ENCODE results near the gene OSBPL9.
A peak's percentile ranks its signal among the peaks of the same experiment; 100 is the strongest.

OSBPL9 gene

DNA sequence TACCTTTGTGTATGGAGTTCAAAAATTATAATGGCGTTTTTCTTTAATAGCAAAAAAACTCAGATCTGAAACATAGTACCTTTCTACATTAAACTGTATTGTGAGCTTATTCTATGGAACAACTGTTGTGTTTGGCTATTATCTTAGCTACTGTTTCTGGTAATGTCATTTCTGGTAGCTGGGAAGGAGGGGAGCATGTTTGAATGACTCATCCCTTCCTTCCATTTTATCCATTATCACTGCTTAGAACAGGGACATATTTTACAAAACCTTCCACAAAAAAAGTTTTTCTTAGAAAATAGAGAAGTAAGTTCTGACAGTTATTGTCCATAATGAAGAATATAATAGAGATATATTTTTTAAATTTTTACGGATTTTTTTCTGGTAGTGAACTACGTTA, 133.3 kb downstream of the OSBPL9 start:
- FAIRE-seq = no peak
- TF ChIP-seq SPI1 (IDR thresholded peaks at IDR 0.05; ENCODE audit: low read depth, low read length) (no peak), POLR2AphosphoS5 (IDR thresholded peaks at IDR 0.05; ENCODE audit: low read depth, low read length) (no peak), TAF1 (IDR thresholded peaks at IDR 0.05; ENCODE audit: low read depth, low read length) (no peak), POU2F2 (IDR thresholded peaks at IDR 0.05; ENCODE audit: low read depth, low read length) (no peak), POLR2A (IDR thresholded peaks at IDR 0.05; ENCODE audit: low read depth, low read length) (no peak), PAX5 (IDR thresholded peaks at IDR 0.05; ENCODE audit: insufficient read depth, low read length, severe bottlenecking) (no peak)
- no peak for DNase-seq (ENCODE audit: insufficient read length, low spot score)

DNA sequence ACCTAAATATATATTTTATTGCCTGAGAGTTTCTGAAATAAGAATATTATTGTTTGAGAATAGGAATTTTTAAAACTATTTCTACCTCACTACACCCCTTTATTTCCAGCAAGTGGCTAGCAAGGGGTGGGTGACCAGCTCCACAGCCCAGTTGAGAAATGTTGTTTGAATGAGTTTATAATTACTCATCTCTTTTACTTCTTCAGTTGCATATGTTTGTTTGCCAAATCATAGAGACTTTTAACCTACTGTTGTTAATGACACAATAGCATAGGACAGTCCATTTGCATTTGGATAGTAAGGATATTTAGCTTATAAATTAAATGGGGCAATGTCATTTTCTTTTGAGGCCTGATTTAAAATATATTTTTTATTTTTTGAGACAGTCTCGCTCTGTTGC, 133.8 kb downstream of the OSBPL9 start:
- TF ChIP-seq POLR2A (IDR thresholded peaks at IDR 0.05; ENCODE audit: low read depth, low read length) (no peak), POU2F2 (IDR thresholded peaks at IDR 0.05; ENCODE audit: low read depth, low read length) (no peak), TAF1 (IDR thresholded peaks at IDR 0.05; ENCODE audit: low read depth, low read length) (no peak), POLR2AphosphoS5 (IDR thresholded peaks at IDR 0.05; ENCODE audit: low read depth, low read length) (no peak), PAX5 (IDR thresholded peaks at IDR 0.05; ENCODE audit: insufficient read depth, low read length, severe bottlenecking) (no peak), SPI1 (IDR thresholded peaks at IDR 0.05; ENCODE audit: low read depth, low read length) (no peak)
- DNase-seq (ENCODE audit: insufficient read length, low spot score) = no peak
- FAIRE-seq = no peak

DNA sequence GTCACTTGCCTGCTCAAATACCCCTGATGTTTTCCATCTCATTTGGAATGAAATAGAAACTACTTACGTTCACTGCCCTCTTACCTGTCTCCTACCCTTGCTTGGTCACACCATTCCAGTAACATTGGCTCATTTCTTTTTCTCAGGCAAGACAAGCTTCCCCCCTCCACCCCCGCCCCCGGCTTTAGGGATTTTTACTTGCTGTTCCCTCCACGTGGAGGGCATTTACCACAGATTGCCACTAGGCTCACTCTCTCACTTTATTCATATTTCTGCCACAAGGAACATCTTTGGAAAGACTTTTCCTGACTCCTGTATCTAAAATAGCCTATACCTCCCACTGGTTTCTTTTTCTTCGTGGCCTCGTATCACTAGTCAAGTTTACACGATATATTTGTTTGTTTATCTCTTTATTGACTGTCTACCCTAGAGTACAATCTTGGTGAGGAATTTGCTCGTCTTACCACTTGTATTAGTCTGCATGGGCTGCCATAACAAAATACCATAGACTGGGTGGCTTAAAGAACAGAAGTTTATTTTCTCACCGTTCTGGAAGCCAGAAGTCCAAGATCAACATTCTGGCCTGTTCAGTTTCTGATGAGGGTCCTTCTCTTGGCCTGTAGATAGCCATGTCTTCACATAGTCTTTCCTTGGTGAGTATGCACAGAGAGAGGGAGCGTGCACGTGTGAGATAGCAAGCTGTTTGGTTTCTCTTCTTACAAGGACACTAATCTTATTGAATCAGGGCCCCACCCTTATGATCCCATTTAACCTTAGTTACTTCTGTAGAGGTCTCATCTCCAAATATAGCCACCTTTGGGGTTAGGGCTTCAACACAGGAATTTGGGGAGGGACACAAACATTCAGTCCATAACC, 135.4 kb downstream of the OSBPL9 start:
- peak; percentile 58 for FAIRE-seq
- DNase-seq (ENCODE audit: insufficient read length, low spot score) = no peak

GRCh38 chr1:51753969-51754368, 137.1 kb downstream of the OSBPL9 start:
- FAIRE-seq = no peak
- TF ChIP-seq POLR2A (IDR thresholded peaks at IDR 0.05; ENCODE audit: low read depth, low read length) (no peak), POLR2AphosphoS5 (IDR thresholded peaks at IDR 0.05; ENCODE audit: low read depth, low read length) (no peak), TAF1 (IDR thresholded peaks at IDR 0.05; ENCODE audit: low read depth, low read length) (no peak), POU2F2 (IDR thresholded peaks at IDR 0.05; ENCODE audit: low read depth, low read length) (no peak), PAX5 (IDR thresholded peaks at IDR 0.05; ENCODE audit: insufficient read depth, low read length, severe bottlenecking) (no peak), SPI1 (IDR thresholded peaks at IDR 0.05; ENCODE audit: low read depth, low read length) (no peak)
- DNase-seq (ENCODE audit: insufficient read length, low spot score) = no peak

More for the DNA sequence above, 135.4 kb downstream of the OSBPL9 start:
- TF ChIP-seq SPI1 (IDR thresholded peaks at IDR 0.05; ENCODE audit: low read depth, low read length) (no peak), TAF1 (IDR thresholded peaks at IDR 0.05; ENCODE audit: low read depth, low read length) (no peak), POU2F2 (IDR thresholded peaks at IDR 0.05; ENCODE audit: low read depth, low read length) (no peak), POLR2A (IDR thresholded peaks at IDR 0.05; ENCODE audit: low read depth, low read length) (no peak), PAX5 (IDR thresholded peaks at IDR 0.05; ENCODE audit: insufficient read depth, low read length, severe bottlenecking) (no peak), POLR2AphosphoS5 (IDR thresholded peaks at IDR 0.05; ENCODE audit: low read depth, low read length) (no peak)

GRCh38 chr1:51754666-51755065, 137.8 kb downstream of the OSBPL9 start:
- TF ChIP-seq POLR2AphosphoS5 (IDR thresholded peaks at IDR 0.05; ENCODE audit: low read depth, low read length) = no peak
- TF ChIP-seq SPI1 (IDR thresholded peaks at IDR 0.05; ENCODE audit: low read depth, low read length) = no peak
- no peak for TF ChIP-seq PAX5 (IDR thresholded peaks at IDR 0.05; ENCODE audit: insufficient read depth, low read length, severe bottlenecking)
- no peak for TF ChIP-seq POLR2A (IDR thresholded peaks at IDR 0.05; ENCODE audit: low read depth, low read length)
- no peak for TF ChIP-seq POU2F2 (IDR thresholded peaks at IDR 0.05; ENCODE audit: low read depth, low read length)
- TF ChIP-seq TAF1 (IDR thresholded peaks at IDR 0.05; ENCODE audit: low read depth, low read length) = no peak
- DNase-seq (ENCODE audit: insufficient read length, low spot score) (no peak), FAIRE-seq (no peak)

- TF ChIP-seq POU2F2 (IDR thresholded peaks at IDR 0.05; ENCODE audit: low read depth, low read length) (no peak), POLR2AphosphoS5 (IDR thresholded peaks at IDR 0.05; ENCODE audit: low read depth, low read length) (no peak), SPI1 (IDR thresholded peaks at IDR 0.05; ENCODE audit: low read depth, low read length) (no peak), TAF1 (IDR thresholded peaks at IDR 0.05; ENCODE audit: low read depth, low read length) (no peak), PAX5 (IDR thresholded peaks at IDR 0.05; ENCODE audit: insufficient read depth, low read length, severe bottlenecking) (no peak), POLR2A (IDR thresholded peaks at IDR 0.05; ENCODE audit: low read depth, low read length) (no peak)
- peak; percentile 20 for FAIRE-seq
- DNase-seq (ENCODE audit: insufficient read length, low spot score) = no peak
Measured at GRCh38 chr1:51755437-51755836, 138.5 kb downstream of the OSBPL9 start.

GRCh38 chr1:51756290-51756689, 139.4 kb downstream of the OSBPL9 start:
- TF ChIP-seq TAF1 (IDR thresholded peaks at IDR 0.05; ENCODE audit: low read depth, low read length) (no peak), POLR2A (IDR thresholded peaks at IDR 0.05; ENCODE audit: low read depth, low read length) (no peak), SPI1 (IDR thresholded peaks at IDR 0.05; ENCODE audit: low read depth, low read length) (no peak), POLR2AphosphoS5 (IDR thresholded peaks at IDR 0.05; ENCODE audit: low read depth, low read length) (no peak), POU2F2 (IDR thresholded peaks at IDR 0.05; ENCODE audit: low read depth, low read length) (no peak), PAX5 (IDR thresholded peaks at IDR 0.05; ENCODE audit: insufficient read depth, low read length, severe bottlenecking) (no peak)
- DNase-seq (ENCODE audit: insufficient read length, low spot score) (no peak), FAIRE-seq (no peak)

DNA sequence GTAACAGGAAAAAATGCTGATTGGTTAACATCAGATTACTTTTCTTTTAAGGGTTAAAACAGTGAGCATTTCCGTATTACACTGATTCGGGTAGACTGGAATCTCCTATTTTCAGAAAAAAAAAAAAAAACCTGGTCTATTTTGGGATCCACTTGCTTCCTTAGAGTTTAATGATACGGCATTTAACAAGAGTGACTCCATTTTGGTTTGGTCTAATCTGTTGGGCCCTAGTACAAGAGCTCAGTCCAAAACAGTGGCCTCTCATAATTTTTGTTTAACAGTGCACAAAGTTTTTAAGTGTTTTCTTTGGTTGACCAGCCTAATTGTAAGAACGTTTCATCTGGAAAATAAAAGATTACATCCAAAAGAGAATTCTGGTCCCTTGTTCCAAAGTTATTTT, 141.4 kb downstream of the OSBPL9 start:
- FAIRE-seq (no peak), DNase-seq (ENCODE audit: insufficient read length, low spot score) (no peak)
- no peak for TF ChIP-seq PAX5 (IDR thresholded peaks at IDR 0.05; ENCODE audit: insufficient read depth, low read length, severe bottlenecking)
- no peak for TF ChIP-seq SPI1 (IDR thresholded peaks at IDR 0.05; ENCODE audit: low read depth, low read length)
- TF ChIP-seq TAF1 (IDR thresholded peaks at IDR 0.05; ENCODE audit: low read depth, low read length) = no peak
- TF ChIP-seq POU2F2 (IDR thresholded peaks at IDR 0.05; ENCODE audit: low read depth, low read length) = no peak
- TF ChIP-seq POLR2AphosphoS5 (IDR thresholded peaks at IDR 0.05; ENCODE audit: low read depth, low read length) = no peak
- no peak for TF ChIP-seq POLR2A (IDR thresholded peaks at IDR 0.05; ENCODE audit: low read depth, low read length)

GRCh38 chr1:51760872-51761271, 144.0 kb downstream of the OSBPL9 start:
- TF ChIP-seq TAF1 (IDR thresholded peaks at IDR 0.05; ENCODE audit: low read depth, low read length) (no peak), POLR2A (IDR thresholded peaks at IDR 0.05; ENCODE audit: low read depth, low read length) (no peak), SPI1 (IDR thresholded peaks at IDR 0.05; ENCODE audit: low read depth, low read length) (no peak), POLR2AphosphoS5 (IDR thresholded peaks at IDR 0.05; ENCODE audit: low read depth, low read length) (no peak), PAX5 (IDR thresholded peaks at IDR 0.05; ENCODE audit: insufficient read depth, low read length, severe bottlenecking) (no peak), POU2F2 (IDR thresholded peaks at IDR 0.05; ENCODE audit: low read depth, low read length) (no peak)

More at GRCh38 chr1:51760872-51761271, 144.0 kb downstream of the OSBPL9 start:
- DNase-seq (ENCODE audit: insufficient read length, low spot score) (no peak), FAIRE-seq (no peak)
